ENCODE results near the gene FAM174C.

FAM174C gene

DNA sequence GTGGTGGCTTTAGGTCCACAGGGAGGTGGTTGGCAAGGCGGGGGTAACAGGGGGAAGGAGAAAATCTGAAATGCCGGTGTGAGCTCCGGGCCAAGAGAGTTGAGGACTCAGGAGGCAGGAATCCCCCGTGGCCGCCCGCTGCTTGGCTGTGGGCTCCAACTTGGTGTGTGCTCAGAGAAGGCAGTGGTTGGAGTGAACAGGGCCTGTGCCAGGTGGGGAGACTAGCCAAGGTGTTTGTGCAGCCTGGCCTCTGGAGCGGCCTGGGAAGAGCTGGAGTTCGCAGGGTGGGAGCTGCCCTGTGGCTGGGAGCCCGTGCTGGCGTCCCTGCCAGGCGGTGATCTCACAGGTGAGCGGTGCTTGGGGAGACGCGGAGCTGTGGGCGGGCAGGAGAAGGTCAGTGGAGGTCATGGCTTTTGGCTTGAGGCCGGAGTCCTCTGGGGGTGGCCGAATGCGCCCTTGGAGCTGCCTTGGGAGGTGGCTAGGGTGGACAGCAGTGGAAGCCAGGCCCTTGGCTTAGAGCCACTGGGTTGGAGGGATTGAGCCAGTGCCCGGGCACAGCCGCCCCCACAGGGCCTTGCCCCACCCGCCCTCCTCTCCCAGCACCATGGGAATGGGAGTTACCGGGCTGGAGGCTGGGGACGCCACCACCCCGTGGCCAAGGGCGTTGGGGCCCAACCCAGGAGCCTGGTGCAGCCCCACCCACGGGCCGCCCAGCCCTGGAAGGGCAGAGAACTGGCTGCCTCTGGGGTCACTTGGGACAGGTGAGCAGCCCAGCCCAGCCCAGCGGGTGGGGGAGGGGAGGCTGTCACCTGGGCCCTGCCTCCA lies 13.3 kb upstream of the FAM174C start:
- DNase-seq (ENCODE audit: low read depth), result peak; percentile 49

DNA sequence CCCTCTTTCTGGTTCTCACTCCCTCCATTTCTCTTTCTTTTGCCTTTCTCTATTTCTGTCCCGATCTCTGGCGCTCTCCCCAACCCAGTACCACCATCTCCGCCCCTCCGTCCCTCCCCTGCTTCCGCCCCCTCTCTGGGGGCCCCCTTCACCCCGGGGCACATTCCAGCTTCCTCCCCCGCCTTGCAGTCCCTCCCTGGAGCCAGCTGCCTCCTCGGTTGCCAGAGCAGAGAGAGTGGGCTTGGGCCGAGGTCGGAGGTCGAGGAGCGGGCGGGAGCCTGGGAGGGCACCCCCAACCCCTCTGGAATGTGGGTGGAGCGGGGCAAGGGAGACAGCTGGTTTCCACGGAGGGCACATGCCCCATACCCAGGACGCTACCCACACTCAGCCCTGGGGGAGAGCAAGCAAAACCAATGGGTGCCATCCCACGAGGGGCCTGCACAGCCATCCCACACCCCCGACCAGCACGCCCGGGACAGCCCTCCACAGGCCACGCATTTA lies 12.7 kb upstream of the FAM174C start:
- no peak for DNase-seq (ENCODE audit: low read depth)

DNA sequence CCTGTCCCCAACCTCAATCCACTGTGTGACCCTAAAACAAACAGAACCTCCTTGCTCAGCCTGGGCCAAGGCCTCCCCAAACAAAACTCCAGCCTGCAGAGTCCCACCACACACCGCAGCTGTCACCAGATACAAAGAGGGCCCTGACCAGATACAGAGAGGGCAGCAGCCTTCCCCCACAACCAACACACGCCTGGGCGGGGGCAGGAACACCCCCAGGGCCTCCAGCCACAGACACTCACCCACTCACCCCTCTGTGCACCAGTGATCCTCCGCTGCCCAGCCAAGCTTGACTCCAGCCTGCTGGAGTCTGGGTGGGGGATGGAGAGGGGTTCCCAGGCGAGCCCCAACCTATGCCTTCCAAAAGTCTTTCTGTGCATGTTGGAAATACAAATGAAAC lies 12.1 kb upstream of the FAM174C start:
- no peak for DNase-seq (ENCODE audit: low read depth)

DNA sequence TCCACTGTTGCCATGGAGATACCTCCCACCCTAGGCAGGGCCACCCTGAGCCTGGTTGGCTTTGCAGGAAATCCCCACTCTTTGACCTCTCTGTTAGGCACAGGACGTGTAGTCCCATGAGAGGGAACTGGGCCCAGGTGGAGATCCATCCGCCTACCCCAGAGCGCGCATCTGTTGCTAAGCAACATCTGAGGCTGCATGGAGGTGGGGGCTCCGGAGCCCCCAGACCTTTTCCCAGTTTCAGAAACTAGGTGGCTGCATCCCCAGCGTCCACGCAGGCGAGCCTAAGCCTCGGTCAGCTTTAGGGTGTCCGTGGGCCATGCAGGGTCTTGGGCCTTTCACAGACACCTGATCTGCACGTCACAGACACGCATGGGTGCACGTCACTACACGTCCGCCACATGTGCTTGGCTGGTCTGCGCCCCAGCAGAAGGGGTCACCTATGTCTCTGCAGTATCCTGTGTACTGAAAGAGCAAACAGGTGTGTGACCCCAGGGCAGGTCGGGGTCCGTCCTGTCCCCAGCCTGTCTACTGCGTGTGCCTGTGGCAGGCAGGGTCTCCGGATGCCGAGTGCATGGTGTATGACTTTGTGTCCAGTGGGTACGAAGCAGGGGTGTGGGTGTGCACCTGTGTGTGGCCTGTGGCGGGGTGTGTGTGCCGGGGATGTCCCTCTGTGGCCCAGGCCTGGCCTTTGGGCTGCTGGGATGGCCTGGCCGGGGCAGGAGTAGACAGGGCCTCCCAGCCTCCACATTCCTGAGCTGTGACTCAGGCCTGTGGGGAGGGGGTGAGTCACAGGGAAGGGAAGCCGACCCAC lies 10.3 kb upstream of the FAM174C start:
- DNase-seq (ENCODE audit: low read depth), result no peak

DNA sequence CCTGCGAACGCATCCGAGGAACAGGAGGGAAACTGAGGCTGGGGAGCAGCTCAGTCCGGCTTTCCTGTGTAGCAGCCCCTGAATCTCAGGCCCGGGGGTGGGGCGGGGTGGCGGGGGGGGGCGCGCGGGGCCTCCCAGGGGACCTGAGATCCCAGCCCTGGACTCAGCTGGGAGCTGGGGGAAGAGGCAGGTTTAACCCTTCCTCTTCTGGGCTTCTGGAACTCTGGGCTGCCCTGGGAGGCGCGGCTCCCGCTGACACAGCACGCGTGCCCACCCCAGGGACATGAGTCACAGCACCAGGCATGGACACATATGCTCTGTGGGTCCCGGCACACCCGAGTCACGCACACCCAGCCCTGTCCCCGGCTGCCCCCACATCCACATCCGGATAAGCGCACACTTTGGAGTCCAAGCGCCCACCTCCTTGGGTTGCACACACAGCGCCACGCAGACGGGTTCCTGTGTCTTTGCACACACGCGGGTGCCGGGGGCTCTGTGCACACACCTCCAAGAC lies 9.7 kb upstream of the FAM174C start:
- DNase-seq (ENCODE audit: low read depth), result peak; percentile 30

DNA sequence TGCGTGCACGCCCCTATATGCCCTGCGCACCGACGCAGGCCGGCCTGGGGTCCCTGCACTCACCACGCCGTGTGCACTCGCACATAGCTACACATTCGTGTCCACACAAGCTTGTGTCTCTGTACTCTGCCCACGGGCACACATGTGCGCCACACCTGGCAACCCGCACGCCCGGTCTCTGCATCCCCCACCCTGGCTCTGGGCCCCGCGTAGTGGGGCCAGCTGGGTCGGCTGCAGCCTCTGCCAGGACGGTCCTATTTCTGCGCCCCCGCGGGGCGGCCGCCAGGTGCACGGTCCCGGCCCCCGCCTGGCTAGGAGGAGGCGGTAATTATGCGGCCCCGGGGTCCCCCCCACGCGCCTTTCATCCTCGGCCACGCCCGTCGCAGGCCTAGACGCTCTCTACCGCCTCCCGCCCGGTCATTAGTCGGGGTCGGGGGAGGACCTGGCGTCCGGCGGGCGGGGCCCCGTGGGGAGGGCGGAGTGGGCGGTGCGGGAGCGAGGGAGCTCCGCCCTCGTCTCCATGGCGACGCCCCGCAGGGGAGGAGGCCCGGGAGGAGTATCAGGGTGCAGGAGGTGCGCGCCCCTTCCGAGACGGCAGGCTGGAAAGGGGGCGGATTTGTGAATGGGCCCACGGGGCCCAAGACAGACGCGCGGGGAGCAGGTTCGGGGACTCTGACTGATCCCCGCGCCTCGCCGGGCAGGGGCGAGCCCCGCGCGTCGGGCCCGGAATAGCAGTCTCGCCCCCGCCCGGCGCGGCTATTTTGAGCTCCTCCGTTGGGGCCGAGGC lies 9.0 kb upstream of the FAM174C start:
- DNase-seq (ENCODE audit: low read depth), result peak; percentile 79

DNA sequence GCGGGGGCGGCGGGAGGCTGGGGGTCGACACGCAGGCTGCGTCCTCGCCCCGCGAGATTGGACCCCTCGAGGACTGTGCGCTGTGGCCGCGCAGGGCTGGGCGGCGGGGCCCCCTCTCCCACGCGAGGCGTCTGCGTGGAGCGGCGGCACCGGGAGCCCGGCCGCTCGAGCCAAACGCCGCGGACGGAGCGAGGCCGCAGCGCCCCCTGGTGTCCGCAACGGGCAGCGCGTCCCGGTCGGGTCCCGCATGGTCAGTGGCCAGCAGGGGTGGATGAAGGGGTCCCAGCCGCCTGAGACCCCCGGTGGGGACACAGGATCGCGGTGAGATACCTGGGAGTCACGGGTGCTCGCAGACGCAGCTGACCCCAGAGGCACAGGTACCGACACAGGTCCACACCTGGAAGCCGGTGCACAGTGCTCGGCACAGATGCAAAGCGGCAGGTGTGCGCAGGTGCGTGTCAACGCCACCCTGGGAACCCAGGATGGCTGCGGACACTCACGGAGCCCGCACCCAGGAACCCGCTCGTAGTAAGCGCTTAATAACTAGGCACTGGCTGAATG lies 8.3 kb upstream of the FAM174C start:
- DNase-seq (ENCODE audit: low read depth), result peak; percentile 36

DNA sequence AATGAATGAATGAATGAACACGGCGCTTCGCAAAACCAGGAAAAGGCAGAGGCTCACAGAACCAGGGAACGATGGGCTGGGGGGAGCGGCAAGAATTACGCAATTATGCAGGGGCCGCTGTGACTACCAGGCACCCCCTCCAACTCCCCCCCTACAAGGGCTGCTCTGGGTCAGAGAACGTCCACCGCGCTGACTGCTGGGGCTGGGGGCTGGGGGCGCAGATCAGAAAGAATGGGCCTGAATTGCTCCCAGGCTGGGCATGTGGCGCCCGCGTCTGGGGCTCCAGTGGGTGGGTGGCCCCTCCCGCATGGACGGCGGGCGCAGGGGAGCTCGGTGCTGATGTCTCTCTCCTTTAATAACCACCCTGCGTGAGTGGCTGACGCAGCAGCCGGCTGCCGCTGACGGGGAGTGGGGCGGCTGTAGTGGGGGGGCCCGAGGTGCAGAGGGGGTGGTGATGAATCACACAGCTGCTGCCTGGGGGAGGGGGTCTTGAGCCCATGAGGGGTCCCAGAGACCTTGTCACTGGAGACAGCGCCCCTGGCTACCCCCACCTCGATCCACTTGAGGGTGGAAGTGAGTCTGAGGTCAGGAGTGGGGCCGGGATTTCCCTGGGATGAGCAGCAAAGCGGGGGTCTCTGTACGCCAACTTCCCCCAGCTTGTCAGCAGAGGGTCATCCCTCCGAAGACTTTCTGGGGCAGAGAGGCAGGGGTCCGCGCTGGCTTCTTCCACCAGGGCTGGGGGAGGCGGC lies 7.7 kb upstream of the FAM174C start:
- DNase-seq (ENCODE audit: low read depth), result peak; percentile 37

DNA sequence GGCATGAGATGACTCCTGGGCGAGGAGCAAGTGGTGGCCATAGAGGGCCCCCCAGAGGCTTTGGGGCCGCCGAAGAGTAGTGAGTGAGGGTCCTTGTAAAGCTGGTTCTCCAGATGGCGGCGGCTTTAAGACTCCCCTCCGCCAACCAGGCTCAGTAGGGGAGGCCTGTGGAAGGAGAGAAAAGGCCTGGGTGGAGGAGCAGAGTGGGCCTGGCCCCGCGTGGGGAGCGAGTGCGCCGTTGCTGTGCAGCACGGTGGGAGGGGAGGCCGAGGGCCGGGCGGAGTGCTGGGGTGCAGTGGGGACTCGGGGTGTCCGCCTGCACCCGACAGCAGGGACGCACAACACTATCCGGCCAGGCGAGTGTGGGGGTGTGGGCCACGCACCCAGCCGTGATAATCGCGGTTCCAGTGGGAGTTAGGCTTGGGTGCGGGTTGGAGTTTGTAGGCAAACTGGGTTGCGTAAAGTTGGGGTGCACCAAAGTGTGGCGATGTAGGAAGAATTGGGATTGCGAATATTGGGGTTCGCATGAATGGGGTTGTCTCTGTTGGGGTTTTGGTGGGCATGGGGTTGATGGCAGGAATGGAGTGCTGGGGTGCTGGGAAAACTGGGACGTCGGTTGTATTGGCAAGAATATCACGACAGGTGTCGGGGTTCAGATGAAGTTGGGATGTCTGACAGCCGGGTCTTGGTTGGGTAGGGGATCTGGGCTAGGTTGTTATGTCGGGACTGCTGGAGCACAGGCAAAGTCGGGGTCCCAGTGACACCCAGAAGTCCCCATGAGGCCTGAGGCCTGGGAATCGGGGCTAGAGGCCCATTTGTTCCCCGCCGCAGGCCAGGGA lies 6.9 kb upstream of the FAM174C start:
- DNase-seq (ENCODE audit: low read depth), result no peak

DNA sequence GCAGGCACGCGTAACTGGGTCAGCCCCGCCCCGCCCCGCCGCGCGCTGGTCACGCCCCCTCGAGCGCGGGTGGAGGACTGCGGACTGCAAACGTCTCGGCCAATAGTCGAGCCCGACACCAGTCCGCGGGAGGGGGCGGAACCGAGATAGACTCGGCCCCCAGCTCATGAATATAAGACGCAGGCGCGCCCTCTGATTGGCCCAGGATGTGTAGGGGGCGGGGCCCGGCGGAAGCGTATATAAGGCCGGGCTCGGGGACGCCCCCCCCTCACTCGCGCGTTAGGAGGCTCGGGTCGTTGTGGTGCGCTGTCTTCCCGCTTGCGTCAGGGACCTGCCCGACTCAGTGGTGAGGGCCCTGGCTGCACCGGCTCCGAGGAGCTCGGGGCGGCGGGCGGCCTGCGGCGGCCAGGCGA lies 6.3 kb upstream of the FAM174C start, which contains the start of gene CIRBP:
Gene CIRBP (plus strand): TSS at position 268 of the 413 bp plus-strand sequence. CDS start 1,602 bp downstream, outside the sequence.
- peak; percentile 100 for DNase-seq (ENCODE audit: low read depth)

DNA sequence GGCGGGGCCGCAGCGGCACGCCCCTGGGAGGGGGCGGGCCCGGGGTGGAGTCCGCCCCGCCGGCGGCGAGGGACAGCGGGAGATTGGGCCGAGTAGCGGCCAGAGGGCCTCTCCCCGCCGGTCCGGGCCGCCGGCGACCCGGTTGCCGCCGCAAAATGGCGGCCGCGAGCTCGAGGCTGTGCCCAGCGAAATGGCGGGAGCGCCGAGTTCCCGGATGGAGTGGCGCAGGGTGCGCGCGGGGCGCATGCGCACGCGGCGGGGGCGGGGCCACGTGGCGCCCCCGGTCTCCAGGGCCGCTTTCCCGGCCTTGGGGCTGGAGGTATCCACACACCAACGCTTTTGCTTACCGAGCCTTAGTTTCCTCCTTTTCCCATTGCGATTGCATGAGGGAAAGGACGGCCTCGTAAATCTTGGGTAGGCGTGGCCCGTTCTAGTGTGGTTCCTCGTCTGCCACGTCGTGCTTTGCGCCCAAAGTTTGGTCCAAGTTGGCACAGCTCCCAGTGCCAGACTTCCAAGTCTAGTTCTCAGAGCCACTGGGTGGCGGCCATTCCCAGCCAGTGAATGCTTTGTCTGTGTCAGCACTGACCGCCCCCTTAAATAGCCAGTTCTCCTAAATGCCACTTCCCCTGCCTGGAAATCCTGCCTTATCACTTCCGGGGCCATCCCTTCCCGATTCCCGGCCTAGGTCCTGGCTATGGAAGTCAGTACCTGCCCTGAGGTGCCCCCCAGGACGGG lies 5.7 kb upstream of the FAM174C start:
- peak; percentile 74 for DNase-seq (ENCODE audit: low read depth)

DNA sequence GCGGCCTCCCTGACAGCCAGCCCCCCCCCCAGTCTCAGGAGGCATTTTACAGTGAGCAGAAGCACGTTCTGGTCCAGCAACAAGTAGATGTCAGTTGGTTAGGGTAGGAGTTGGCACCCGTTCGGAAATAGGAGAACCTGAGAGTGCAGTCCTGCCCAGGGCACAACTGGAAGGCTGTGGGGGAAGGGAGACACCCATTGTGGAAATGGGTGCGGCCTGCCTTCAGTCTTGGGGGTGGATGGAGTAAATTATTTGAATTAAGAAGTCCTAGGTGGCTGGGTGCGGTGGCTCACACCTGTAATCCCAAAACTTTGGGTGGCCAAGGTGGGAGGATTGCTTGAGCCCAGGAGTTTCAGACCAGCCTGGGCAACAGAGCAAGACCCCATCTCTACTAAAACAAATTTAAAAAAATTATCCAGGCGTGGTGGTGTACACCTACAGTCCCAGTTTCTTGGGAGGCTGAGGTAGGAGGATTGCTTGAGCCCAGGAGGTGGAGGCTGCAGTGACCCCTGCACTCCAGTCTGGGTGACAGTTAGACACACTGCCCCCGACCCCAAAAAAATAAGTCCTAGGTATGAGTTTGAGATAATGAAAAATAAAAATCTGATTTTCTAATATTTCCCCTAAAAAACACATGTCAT lies 5.0 kb upstream of the FAM174C start:
- no peak for DNase-seq (ENCODE audit: low read depth)

DNA sequence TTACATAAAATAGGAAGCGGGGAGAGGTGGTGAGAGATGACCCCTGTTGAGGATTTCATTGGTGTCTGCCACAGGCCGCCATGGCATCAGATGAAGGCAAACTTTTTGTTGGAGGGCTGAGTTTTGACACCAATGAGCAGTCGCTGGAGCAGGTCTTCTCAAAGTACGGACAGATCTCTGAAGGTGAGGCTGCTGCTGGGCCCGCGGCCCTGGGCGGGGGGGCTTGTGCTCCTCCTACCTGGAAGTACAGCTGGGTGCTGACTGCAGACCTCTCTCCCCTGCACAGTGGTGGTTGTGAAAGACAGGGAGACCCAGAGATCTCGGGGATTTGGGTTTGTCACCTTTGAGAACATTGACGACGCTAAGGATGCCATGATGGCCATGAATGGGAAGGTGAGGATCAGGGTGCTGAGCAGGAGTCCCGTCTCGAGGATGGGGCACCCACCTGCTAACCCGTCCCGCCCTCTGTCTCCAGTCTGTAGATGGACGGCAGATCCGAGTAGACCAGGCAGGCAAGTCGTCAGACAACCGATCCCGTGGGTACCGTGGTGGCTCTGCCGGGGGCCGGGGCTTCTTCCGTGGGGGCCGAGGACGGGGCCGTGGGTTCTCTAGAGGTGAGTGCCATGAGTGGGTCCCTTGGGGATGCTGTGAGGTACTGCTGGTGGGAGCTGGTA lies 4.3 kb upstream of the FAM174C start:
- DNase-seq (ENCODE audit: low read depth), result no peak

DNA sequence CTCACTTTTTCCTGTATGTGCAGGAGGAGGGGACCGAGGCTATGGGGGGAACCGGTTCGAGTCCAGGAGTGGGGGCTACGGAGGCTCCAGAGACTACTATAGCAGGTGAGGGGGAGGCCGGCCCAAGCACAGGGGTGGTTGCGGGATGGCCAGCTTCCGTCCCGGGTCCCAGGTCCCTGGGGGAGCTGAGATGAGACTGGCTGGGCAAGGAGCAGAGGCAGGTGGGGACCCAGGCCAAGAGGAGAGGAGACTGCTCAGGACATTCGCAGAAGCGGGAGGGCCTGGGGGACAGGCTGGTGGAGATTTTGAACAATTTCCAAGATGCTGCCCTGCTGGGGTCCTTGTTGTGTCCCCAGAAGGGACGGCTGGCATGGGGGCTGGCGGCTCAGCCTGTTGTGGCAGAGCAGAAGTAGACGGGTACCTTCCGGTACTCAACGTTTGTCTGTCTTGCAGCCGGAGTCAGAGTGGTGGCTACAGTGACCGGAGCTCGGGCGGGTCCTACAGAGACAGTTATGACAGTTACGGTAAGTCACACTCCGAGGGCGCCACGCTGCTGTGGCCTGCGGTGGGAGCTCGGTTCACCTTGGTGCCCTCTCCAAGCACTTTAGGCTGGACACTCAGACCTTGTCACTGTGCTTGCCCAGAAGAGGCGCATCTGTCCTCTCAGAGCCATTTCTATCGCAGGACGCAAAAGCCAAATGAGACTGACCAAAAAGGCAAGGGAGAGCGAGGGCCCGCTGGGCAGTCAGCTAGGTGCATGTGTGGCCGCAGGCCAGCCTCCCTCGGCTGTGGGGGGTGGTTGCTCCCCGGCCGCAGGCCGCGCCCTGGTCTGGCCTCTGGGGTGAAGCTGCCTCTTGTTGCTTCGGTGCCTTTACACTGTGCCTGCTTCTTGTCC lies 3.6 kb upstream of the FAM174C start:
- DNase-seq (ENCODE audit: low read depth), result no peak

DNA sequence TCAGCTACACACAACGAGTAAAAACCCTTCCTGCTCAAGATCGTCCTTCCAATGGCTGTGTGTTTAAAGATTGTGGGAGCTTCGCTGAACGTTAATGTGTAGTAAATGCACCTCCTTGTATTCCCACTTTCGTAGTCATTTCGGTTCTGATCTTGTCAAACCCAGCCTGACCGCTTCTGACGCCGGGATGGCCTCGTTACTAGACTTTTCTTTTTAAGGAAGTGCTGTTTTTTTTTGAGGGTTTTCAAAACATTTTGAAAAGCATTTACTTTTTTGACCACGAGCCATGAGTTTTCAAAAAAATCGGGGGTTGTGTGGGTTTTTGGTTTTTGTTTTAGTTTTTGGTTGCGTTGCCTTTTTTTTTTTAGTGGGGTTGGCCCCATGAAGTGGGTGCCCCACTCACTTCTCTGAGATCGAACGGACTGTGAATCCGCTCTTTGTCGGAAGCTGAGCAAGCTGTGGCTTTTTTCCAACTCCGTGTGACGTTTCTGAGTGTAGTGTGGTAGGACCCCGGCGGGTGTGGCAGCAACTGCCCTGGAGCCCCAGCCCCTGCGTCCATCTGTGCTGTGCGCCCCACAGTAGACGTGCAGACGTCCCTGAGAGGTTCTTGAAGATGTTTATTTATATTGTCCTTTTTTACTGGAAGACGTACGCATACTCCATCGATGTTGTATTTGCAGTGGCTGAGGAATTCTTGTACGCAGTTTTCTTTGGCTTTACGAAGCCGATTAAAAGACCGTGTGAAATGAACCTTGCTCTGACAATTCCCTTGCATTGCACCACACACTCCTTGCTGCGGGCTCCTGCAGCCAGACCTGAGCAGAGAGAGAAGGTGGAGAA lies 2.7 kb upstream of the FAM174C start:
- no peak for DNase-seq (ENCODE audit: low read depth)
